Mesendoderm (in vitro differentiated cells): ENCODE data around the gene RIC1.

Source experiments
- DNase-seq: peaks from one replicate; pipeline ENCODE4 v3.0.0; 2013
- H2AK5ac ChIP-seq: 2 replicates; pipeline ENCODE4 v1.6.1; 2013; ENCODE audit warnings: low read length, inconsistent platforms
- H2BK120ac ChIP-seq: 2 replicates; pipeline ENCODE4 v1.6.1; 2013; ENCODE audit warnings: low read depth, mild to moderate bottlenecking, low read length, moderate library complexity, mixed read lengths
- H2BK15ac ChIP-seq: replicated peaks from 2 replicates; pipeline ENCODE4 v1.6.1; 2013; ENCODE audit warnings: low read depth, mild to moderate bottlenecking, moderate library complexity
- H2BK5ac ChIP-seq: 2 replicates; pipeline ENCODE4 v1.6.1; 2013; ENCODE audit warnings: low read length, inconsistent platforms
- H3K18ac ChIP-seq: 2 replicates; pipeline ENCODE4 v1.6.1; 2013; ENCODE audit warnings: mild to moderate bottlenecking, low read length, mixed read lengths
- H3K23ac ChIP-seq: one replicate; pipeline ENCODE4 v1.6.1; 2013; ENCODE audit warnings: low read length
- H3K27ac ChIP-seq: 2 replicates; pipeline ENCODE4 v1.5.1; 2013; ENCODE audit warnings: low read depth, mild to moderate bottlenecking, inconsistent platforms, low read length, moderate library complexity
- H3K27me3 ChIP-seq: 2 replicates; pipeline ENCODE4 v1.6.1; 2013; ENCODE audit warnings: low read length, control low read depth, mild to moderate bottlenecking, inconsistent platforms; ENCODE audit not compliant: insufficient read depth, poor library complexity
- H3K36me3 ChIP-seq: 2 replicates; pipeline ENCODE4 v1.6.1; 2013; ENCODE audit warnings: low read length, inconsistent platforms; ENCODE audit not compliant: control insufficient read depth, insufficient read depth
- H3K4ac ChIP-seq: one replicate; pipeline ENCODE4 v1.6.1; 2013; ENCODE audit warnings: low read depth, mild to moderate bottlenecking, low read length, moderate library complexity
- H3K4me1 ChIP-seq: 2 replicates; pipeline ENCODE4 v1.6.1; 2013; ENCODE audit warnings: low read depth, low read length, inconsistent platforms; ENCODE audit not compliant: control insufficient read depth
- H3K4me2 ChIP-seq: 2 replicates; pipeline ENCODE4 v1.6.1; 2013; ENCODE audit warnings: low read length
- H3K4me3 ChIP-seq: 2 replicates; pipeline ENCODE4 v1.5.1; 2013; ENCODE audit warnings: mild to moderate bottlenecking, low read length
- H3K56ac ChIP-seq: one replicate; pipeline ENCODE4 v1.6.1; 2013; ENCODE audit warnings: low read length
- H3K79me1 ChIP-seq: 2 replicates; pipeline ENCODE4 v1.6.1; 2013; ENCODE audit warnings: low read length, inconsistent platforms
- H3K79me2 ChIP-seq: 2 replicates; pipeline ENCODE4 v1.6.1; 2013; ENCODE audit warnings: mild to moderate bottlenecking, low read length; ENCODE audit not compliant: control insufficient read depth, insufficient read depth
- H3K9ac ChIP-seq: 2 replicates; pipeline ENCODE4 v1.6.1; 2013; ENCODE audit warnings: low read length, inconsistent platforms
- H4K5ac ChIP-seq: one replicate; pipeline ENCODE4 v1.6.1; 2013; ENCODE audit warnings: low read length
- H4K8ac ChIP-seq: one replicate; pipeline ENCODE4 v1.6.1; 2013; ENCODE audit warnings: low read depth, mild to moderate bottlenecking, control low read depth, low read length, moderate library complexity
- WGBS: extraction: QIAGEN DNeasy Blood & Tissue Kit; methylation state at CpG from one replicate; pipeline ENCODE4 v1.1.7; 2013; ENCODE audit warnings: low lambda C conversion rate, missing lambda C conversion rate; ENCODE audit not compliant: insufficient coverage; ENCODE audit errors: extremely low coverage; 5-methylcytosine and 5-hydroxymethylcytosine counted together

Gene RIC1

DNA sequence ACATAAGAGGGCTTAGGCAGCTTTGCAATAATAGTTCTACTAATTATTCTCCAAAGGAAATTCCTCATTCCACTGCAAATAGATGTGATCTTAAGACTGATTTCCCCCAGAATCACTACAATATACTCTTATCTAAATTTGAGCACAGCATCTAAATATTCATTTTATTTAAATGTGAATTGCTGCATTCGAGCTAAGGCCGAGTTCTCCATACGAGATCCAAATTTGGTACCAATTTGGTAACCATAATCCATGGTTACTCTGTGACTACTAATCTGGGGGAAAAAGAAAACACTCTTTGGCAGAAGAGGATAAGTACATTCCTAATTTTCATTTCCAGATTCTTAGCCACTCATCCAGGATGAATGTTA is 19.7 kb upstream of the RIC1 start:
- Histone ChIP-seq H2AK5ac (no peak overlapping the region), H3K4me3 (no peak overlapping the region), H4K5ac (no peak overlapping the region), H3K18ac (no peak overlapping the region), H3K9ac (no peak overlapping the region), H2BK120ac (no peak overlapping the region), H3K27me3 (no peaks in the 10 kb centered on the region), H2BK15ac (no peak overlapping the region), H2BK5ac (no peak overlapping the region), H3K36me3 (no peaks in the 10 kb centered on the region), H3K79me2 (no peaks in the 10 kb centered on the region), H3K4ac (no peak overlapping the region), H3K23ac (no peak overlapping the region), H3K79me1 (no peaks in the 10 kb centered on the region), H3K56ac (no peak overlapping the region), H3K27ac (no peak overlapping the region), H4K8ac (no peak overlapping the region), H3K4me1 (no peaks in the 10 kb centered on the region), H3K4me2 (no peak overlapping the region)
- DNase-seq: no peak
- no CpG with 5 or more reads among the region's 3 CpGs for WGBS

GRCh38 chr9:5610491-5610890 is 18.4 kb upstream of the RIC1 start:
- no peak overlapping the region for H3K18ac ChIP-seq
- H3K4ac ChIP-seq: no peak overlapping the region

DNA sequence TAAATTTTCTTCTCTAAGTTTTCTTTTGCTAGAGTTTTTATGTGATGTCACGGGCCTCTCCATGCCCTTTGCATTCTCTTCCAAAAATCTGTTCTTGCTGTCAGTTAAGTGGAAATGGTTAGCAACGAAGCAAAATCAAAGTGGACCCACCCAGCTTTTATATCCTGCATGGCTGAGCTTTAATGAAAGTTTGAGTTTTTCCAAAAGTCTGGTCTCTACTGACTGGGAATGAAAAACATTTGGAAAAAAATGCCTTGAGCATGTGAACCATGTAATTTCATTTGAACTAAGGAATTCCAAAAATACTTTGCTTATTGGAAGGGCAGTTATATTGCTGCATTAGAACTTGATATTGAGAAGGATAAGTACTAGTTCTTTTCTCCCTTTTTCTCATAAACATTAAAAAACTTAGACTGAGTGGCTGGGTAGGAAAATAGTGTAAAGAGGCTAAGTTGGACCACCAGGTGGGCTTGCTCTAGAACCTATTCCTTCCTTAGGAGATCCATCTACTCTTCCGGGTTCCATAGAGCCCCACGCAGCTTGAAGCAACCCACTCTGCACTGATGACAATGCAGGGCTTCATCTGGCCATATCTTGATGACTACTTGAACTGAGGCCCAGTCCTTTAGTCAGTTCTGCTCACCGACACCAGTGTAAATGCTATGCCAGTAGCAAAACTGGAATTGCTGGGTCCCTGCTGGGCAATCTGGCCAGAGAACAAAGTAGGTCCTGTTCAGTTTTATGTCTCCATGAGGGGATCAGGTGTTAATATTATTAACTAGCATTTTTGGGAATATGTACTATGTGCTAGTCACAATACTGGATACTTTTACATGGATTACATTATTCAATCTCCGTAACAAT is 17.4 kb upstream of the RIC1 start:
- H3K23ac ChIP-seq: no peak overlapping the region
- no CpG with 5 or more reads among the region's 6 CpGs for WGBS
- no peaks in the 10 kb centered on the region for H3K79me1 ChIP-seq
- H3K36me3 ChIP-seq: no peaks in the 10 kb centered on the region
- no peak overlapping the region for H2BK5ac ChIP-seq
- no peak overlapping the region for H4K8ac ChIP-seq
- no peak overlapping the region for H3K18ac ChIP-seq
- no peak overlapping the region for H3K4me3 ChIP-seq
- no peaks in the 10 kb centered on the region for H3K4me1 ChIP-seq
- no peak overlapping the region for H3K27ac ChIP-seq
- no peak overlapping the region for H4K5ac ChIP-seq
- no peak overlapping the region for H3K56ac ChIP-seq
- no peaks in the 10 kb centered on the region for H3K79me2 ChIP-seq
- no peaks in the 10 kb centered on the region for H3K27me3 ChIP-seq
- H3K4ac ChIP-seq: no peak overlapping the region
- no peak overlapping the region for H3K9ac ChIP-seq
- no peak overlapping the region for H2AK5ac ChIP-seq
- DNase-seq: no peak
- H2BK15ac ChIP-seq: no peak overlapping the region
- no peak overlapping the region for H3K4me2 ChIP-seq
- no peak overlapping the region for H2BK120ac ChIP-seq

More at GRCh38 chr9:5610491-5610890, 18.4 kb upstream of the RIC1 start:
- no peak overlapping the region for H2BK120ac ChIP-seq
- no peak overlapping the region for H3K56ac ChIP-seq
- no peaks in the 10 kb centered on the region for H3K4me1 ChIP-seq
- no peaks in the 10 kb centered on the region for H3K79me1 ChIP-seq
- no peaks in the 10 kb centered on the region for H3K36me3 ChIP-seq
- no peak overlapping the region for H4K8ac ChIP-seq
- H2AK5ac ChIP-seq: no peak overlapping the region
- no peak overlapping the region for H3K23ac ChIP-seq
- H4K5ac ChIP-seq: no peak overlapping the region
- no CpG with 5 or more reads among the region's 2 CpGs for WGBS
- H3K27me3 ChIP-seq: no peaks in the 10 kb centered on the region
- H3K27ac ChIP-seq: no peak overlapping the region
- no peak overlapping the region for H2BK15ac ChIP-seq
- DNase-seq: no peak
- no peak overlapping the region for H3K4me3 ChIP-seq
- no peak overlapping the region for H3K4me2 ChIP-seq
- no peak overlapping the region for H3K9ac ChIP-seq
- H2BK5ac ChIP-seq: no peak overlapping the region
- H3K79me2 ChIP-seq: no peaks in the 10 kb centered on the region

- H3K27ac ChIP-seq: no peak overlapping the region
- no peak overlapping the region for H3K4me2 ChIP-seq
These were observed 16.7 kb upstream of the RIC1 start for GRCh38 chr9:5612185-5612530.

GRCh38 chr9:5614192-5614591 is 14.7 kb upstream of the RIC1 start:
- H3K4me1 ChIP-seq: no peaks in the 10 kb centered on the region
- H3K4me2 ChIP-seq: no peak overlapping the region
- no peak overlapping the region for H3K4me3 ChIP-seq
- no peak overlapping the region for H3K18ac ChIP-seq
- no peak overlapping the region for H2BK5ac ChIP-seq
- no peak overlapping the region for H2BK15ac ChIP-seq
- no peak overlapping the region for H2AK5ac ChIP-seq
- H4K5ac ChIP-seq: no peak overlapping the region
- WGBS: no CpG with 5 or more reads among the region's 4 CpGs
- DNase-seq: no peak
- H3K9ac ChIP-seq: no peak overlapping the region
- no peaks in the 10 kb centered on the region for H3K36me3 ChIP-seq
- no peak overlapping the region for H3K56ac ChIP-seq
- H2BK120ac ChIP-seq: no peak overlapping the region
- H3K4ac ChIP-seq: no peak overlapping the region
- H3K79me1 ChIP-seq: no peaks in the 10 kb centered on the region
- no peak overlapping the region for H4K8ac ChIP-seq
- no peak overlapping the region for H3K23ac ChIP-seq
- no peaks in the 10 kb centered on the region for H3K79me2 ChIP-seq
- H3K27ac ChIP-seq: no peak overlapping the region
- no peaks in the 10 kb centered on the region for H3K27me3 ChIP-seq

More at GRCh38 chr9:5612185-5612530, 16.7 kb upstream of the RIC1 start:
- no peak overlapping the region for H3K18ac ChIP-seq
- no peak overlapping the region for H4K8ac ChIP-seq
- no peaks in the 10 kb centered on the region for H3K27me3 ChIP-seq
- no peak overlapping the region for H3K56ac ChIP-seq
- H3K9ac ChIP-seq: no peak overlapping the region
- DNase-seq: no peak
- H3K36me3 ChIP-seq: no peaks in the 10 kb centered on the region
- no peak overlapping the region for H2BK15ac ChIP-seq
- H3K4ac ChIP-seq: no peak overlapping the region
- no peaks in the 10 kb centered on the region for H3K79me2 ChIP-seq
- H4K5ac ChIP-seq: no peak overlapping the region
- no peaks in the 10 kb centered on the region for H3K79me1 ChIP-seq
- H2BK120ac ChIP-seq: no peak overlapping the region
- no peak overlapping the region for H2BK5ac ChIP-seq
- H3K4me3 ChIP-seq: no peak overlapping the region
- H3K23ac ChIP-seq: no peak overlapping the region
- no peak overlapping the region for H2AK5ac ChIP-seq
- H3K4me1 ChIP-seq: no peaks in the 10 kb centered on the region

- no CpG with 5 or more reads among the region's 3 CpGs for WGBS
- H3K27ac ChIP-seq: no peak overlapping the region
These were observed 13.9 kb upstream of the RIC1 start for GRCh38 chr9:5614985-5615384.

More at GRCh38 chr9:5614985-5615384, 13.9 kb upstream of the RIC1 start:
- no peak overlapping the region for H4K5ac ChIP-seq
- no peak overlapping the region for H3K9ac ChIP-seq
- DNase-seq: peak; percentile 20
- no peak overlapping the region for H3K23ac ChIP-seq
- no peak overlapping the region for H3K4ac ChIP-seq
- H3K56ac ChIP-seq: no peak overlapping the region
- no peak overlapping the region for H3K4me2 ChIP-seq
- no peak overlapping the region for H3K18ac ChIP-seq
- no peaks in the 10 kb centered on the region for H3K79me1 ChIP-seq
- H3K4me3 ChIP-seq: no peak overlapping the region
- no peak overlapping the region for H2AK5ac ChIP-seq
- H3K79me2 ChIP-seq: no peaks in the 10 kb centered on the region
- H4K8ac ChIP-seq: no peak overlapping the region
- no peak overlapping the region for H2BK5ac ChIP-seq
- no peak overlapping the region for H2BK15ac ChIP-seq
- H3K36me3 ChIP-seq: no peaks in the 10 kb centered on the region
- no peaks in the 10 kb centered on the region for H3K4me1 ChIP-seq
- no peak overlapping the region for H2BK120ac ChIP-seq
- no peaks in the 10 kb centered on the region for H3K27me3 ChIP-seq
